Fibroblast of lung (primary cell): ENCODE measurements around the gene C10orf71.

Source experiments
- CTCF ChIP-seq, 2 donors: IDR thresholded peaks in 1 of 2; conservative IDR thresholded peaks in 1 of 2; 1 replicate in 1 of 2; 2 replicates in 1 of 2; pipeline ENCODE4 v1.5.1; 2011 to 2012; ENCODE audit warnings: low read length in 2 of 2, control low read depth in 1 of 2, inconsistent platforms in 1 of 2, low read depth in 1 of 2, mild to moderate bottlenecking in 1 of 2
- EZH2 ChIP-seq: IDR thresholded peaks from 2 replicates; pipeline ENCODE4 v1.5.1; 2012; ENCODE audit warnings: low read length, control low read depth, mild to moderate bottlenecking; ENCODE audit errors: missing control alignments

- TF ChIP-seq CTCF (conservative IDR thresholded peaks at IDR 0.05 in 1 of 2, IDR thresholded peaks at IDR 0.05 in 1 of 2; ENCODE audit: low read depth in 1 of 2, low read length in 2 of 2), result no peak
- no peak for TF ChIP-seq EZH2
Measured at GRCh38 chr10:49254556-49255318, 44.2 kb upstream of the C10orf71 start.
